Bronchial epithelial cell (primary cell): ENCODE measurements around the gene SIK2. TPM values are rescaled to one million over a fixed set of nuclear protein-coding genes. Genes with fewer than 3 reads are reported as not detected.

Experiments
- DNase-seq: peaks from one replicate; pipeline ENCODE4 v3.0.0-alpha.2; 2010; ENCODE audit warnings: low read depth
- FAIRE-seq: peaks from 2 replicates; lab custom pipeline; 2011; peaks lifted over from hg19 to GRCh38; lab: Jason Lieb, UNC
- H3K27me3 ChIP-seq: 2 replicates; pipeline ENCODE4 v1.5.1; 2011; ENCODE audit warnings: low read length; ENCODE audit not compliant: control insufficient read depth, insufficient read depth
- H3K36me3 ChIP-seq: 2 replicates; pipeline ENCODE4 v1.5.1; 2011; ENCODE audit warnings: low read length; ENCODE audit not compliant: control insufficient read depth, insufficient read depth
- H3K4me3 ChIP-seq: 2 replicates; pipeline ENCODE4 v1.5.1; 2011; ENCODE audit warnings: mild to moderate bottlenecking, low read depth, low read length, control low read depth
- total RNA-seq: library from RNA; depleted of rRNA; stranded (reverse); fragments of >200 nt; gene quantifications from 2 replicates; pipeline ENCODE4 v1.2.1, GENCODE V29; 2014
- TF ChIP-seq, protein P1 (sequence below): IDR thresholded peaks from 2 replicates; pipeline ENCODE4 v1.5.1; 2011; ENCODE audit warnings: mild to moderate bottlenecking, moderate library complexity, low read length, control low read depth, inconsistent platforms; ENCODE audit not compliant: insufficient read depth, severe bottlenecking

The SIK2 gene
- total RNA-seq, 1 donor from 2014 or later = 2.9 TPM

DNA sequence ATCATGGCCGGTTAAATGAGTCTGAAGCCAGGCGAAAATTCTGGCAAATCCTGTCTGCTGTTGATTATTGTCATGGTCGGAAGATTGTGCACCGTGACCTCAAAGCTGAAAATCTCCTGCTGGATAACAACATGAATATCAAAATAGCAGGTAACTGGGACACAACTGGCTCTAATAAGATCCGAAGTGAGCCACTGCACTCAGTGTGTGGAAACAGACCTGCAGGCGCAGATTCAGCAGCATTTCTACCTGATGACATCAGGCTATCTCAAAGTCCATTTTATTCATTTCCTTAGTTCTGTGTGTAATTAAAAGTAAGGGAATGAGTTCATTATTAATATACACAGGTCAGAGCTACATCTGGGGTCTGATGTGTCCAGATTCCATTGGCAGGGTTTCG, 85.8 kb downstream of the SIK2 start:
- Histone ChIP-seq H3K27me3 (no peaks in the 10 kb centered on the region), H3K36me3 (no peaks in the 10 kb centered on the region), H3K4me3 (no peak overlapping the region)
- no peak for DNase-seq
- TF ChIP-seq, protein P1, sequence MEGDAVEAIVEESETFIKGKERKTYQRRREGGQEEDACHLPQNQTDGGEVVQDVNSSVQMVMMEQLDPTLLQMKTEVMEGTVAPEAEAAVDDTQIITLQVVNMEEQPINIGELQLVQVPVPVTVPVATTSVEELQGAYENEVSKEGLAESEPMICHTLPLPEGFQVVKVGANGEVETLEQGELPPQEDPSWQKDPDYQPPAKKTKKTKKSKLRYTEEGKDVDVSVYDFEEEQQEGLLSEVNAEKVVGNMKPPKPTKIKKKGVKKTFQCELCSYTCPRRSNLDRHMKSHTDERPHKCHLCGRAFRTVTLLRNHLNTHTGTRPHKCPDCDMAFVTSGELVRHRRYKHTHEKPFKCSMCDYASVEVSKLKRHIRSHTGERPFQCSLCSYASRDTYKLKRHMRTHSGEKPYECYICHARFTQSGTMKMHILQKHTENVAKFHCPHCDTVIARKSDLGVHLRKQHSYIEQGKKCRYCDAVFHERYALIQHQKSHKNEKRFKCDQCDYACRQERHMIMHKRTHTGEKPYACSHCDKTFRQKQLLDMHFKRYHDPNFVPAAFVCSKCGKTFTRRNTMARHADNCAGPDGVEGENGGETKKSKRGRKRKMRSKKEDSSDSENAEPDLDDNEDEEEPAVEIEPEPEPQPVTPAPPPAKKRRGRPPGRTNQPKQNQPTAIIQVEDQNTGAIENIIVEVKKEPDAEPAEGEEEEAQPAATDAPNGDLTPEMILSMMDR = no peak
- no peak for FAIRE-seq

DNA sequence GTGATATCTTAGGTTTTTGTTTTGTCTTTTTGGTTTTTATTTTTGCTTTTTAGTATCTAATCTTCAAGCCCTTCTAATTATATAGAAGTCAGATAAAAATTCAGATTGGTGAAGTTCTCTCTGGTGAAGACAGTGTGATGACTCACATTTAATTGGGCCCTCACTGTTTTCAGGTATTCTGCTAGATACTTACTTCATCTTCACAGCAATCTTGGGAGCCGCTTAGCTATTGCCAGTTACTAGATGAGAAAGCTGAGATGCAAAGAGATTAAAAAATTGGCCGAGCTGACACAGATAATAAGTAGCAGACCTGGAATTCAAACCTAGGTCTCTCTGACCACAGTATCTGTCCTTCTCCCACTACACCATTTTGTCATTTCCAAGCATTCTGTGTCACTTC, 88.9 kb downstream of the SIK2 start:
- Histone ChIP-seq H3K4me3 (no peak overlapping the region), H3K36me3 (no peaks in the 10 kb centered on the region), H3K27me3 (no peaks in the 10 kb centered on the region)
- no peak for DNase-seq
- FAIRE-seq = no peak
- TF ChIP-seq, protein P1 = no peak

DNA sequence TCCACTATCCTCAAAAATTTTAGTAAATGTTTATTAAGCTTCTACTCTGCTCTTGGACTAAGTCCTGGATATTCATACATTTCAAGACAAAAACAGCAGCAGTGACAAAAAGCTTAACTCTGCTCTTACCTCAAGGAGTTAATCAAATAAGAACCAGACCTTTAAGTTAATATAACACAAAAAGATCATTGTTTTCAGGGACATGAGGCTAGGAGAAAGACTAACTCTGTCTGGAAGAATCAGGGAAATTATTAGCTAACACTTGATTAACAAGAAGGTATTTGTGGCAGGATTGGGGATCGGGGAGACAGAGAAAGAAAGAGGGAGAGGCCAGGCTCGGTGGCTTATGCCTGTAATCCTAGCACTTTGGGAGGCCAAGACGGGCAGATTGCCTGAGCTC, 89.5 kb downstream of the SIK2 start:
- Histone ChIP-seq H3K27me3 (no peaks in the 10 kb centered on the region), H3K36me3 (no peaks in the 10 kb centered on the region), H3K4me3 (no peak overlapping the region)
- no peak for DNase-seq
- no peak for FAIRE-seq
- TF ChIP-seq, protein P1 = no peak

DNA sequence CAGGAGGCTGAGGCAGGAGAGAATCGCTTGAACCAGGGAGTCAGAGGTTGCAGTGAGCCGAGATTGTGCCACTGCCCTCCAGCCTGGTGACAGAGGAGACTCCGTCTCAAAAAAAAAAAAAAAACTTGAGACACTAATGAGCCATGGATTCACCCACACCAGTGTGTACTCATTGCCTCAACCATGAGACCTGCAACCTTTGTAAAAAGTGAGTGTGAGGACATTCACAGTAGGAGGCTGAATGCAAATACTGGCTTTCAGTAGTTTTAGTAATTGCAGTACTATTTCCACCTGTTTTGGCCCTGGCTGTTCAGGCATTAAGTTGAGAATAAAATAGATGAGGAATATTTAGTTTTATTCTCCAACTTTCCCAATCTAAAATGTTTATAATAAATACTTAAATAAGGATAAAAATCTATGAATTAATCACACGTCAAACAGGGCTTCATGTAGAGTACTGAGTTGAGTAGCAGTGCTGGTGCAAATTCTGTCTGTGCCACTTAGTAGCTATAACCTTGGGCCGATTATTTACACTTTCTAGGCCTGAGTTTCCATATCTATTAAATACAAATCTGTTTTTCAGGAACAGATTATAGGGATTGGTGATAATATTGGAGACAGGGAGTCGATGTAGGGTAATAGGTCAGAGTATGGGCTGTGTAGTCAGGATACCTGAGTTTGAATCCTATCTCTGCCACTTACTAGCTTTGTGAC, 91.1 kb downstream of the SIK2 start:
- TF ChIP-seq, protein P1 = no peak
- FAIRE-seq (no peak), DNase-seq (no peak)
- H3K27me3 ChIP-seq = no peaks in the 10 kb centered on the region
- H3K36me3 ChIP-seq = no peaks in the 10 kb centered on the region
- no peak overlapping the region for H3K4me3 ChIP-seq

DNA sequence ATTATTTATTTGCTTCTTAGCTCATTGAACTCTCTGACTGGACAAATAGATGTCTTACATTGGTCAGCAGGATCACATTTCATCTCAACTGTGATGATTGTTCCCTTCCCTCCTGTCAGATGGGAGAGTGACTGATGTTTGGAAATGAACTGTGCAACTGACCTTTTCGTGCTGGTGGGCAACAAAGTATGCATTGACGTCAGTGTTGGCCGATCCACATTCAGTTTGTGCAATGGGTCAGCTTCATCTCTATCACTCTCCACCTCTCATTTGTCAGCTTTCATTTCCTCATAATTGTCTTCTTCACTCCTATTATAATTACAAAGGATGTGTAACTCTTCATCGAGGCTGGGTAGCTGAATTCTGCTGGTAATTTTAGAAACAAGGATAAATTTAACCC, 92.6 kb downstream of the SIK2 start:
- Histone ChIP-seq H3K4me3 (no peak overlapping the region), H3K27me3 (no peaks in the 10 kb centered on the region), H3K36me3 (peaks cover 1% of the 10 kb centered on the region)
- no peak for FAIRE-seq
- DNase-seq = no peak
- TF ChIP-seq, protein P1 = no peak

DNA sequence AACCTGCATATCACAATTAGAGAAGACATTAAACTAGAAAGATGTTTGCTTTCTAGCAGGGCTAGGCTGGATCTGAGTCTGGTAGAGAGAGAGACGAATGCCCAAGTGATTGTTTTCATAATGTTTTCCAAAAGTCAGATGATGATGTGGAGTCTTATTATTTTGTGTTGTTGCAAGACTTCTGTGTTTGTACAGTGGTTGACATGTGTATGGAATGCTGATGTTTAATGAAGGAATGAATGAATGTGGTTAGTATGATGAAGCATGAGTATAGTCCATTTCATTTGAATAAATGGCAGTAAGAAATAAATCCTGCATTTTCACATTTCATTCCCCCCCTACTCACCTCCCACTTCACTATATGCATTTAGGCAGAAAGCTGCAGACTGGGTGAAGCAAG, 94.3 kb downstream of the SIK2 start:
- H3K36me3 ChIP-seq = peaks cover 1% of the 10 kb centered on the region
- FAIRE-seq = no peak
- no peak overlapping the region for H3K4me3 ChIP-seq
- DNase-seq = peak; percentile 65
- no peaks in the 10 kb centered on the region for H3K27me3 ChIP-seq
- TF ChIP-seq, protein P1 = no peak
